ENCODE results near the gene GRB2. TPM values are rescaled to one million over a fixed set of nuclear protein-coding genes. Genes with fewer than 3 reads are reported as not detected.
"Not testable (repeated sequence)": the region's sequence is repeated elsewhere in the genome, so short reads cannot be mapped to it uniquely, and the experiment has no call there.

Gene GRB2
- total and polyA plus RNA-seq, 4 donors, result 36.6 to 106 (median 67.5) TPM

GRCh38 chr17:75371339-75371738 is 34.1 kb downstream of the GRB2 start:
- intact Hi-C loops (cut with DNase I), result no loop called here
- Histone ChIP-seq H3K4me3 (ENCODE audit: low read length in 2 of 2) (no peak overlapping the region), H3K9me3 (ENCODE audit: control insufficient read depth, low read length) (no peaks in the 10 kb centered on the region), H3K27ac (ENCODE audit: low read depth in 1 of 2, low read length in 2 of 2) (peak overlapping the region; percentile 68 to 87), H3K27me3 (ENCODE audit: control insufficient read depth in 1 of 2, insufficient read depth in 2 of 2, low read length in 1 of 2) (no peaks in the 10 kb centered on the region), H3K4me1 (ENCODE audit: control insufficient read depth in 1 of 2, insufficient read depth in 2 of 2, low read length in 2 of 2) (peaks cover 0 to 19% of the 10 kb centered on the region in 2 donors), H3K36me3 (ENCODE audit: control insufficient read depth in 1 of 2, insufficient read depth in 2 of 2, low read length in 1 of 2) (no peaks in the 10 kb centered on the region)
- WGBS, 2 donors, result 57 to 64% methylated on average over 6 of the region's 6 CpGs
- DNase-seq (no peak), ATAC-seq (ENCODE audit: low FRiP score) (no peak)

DNA sequence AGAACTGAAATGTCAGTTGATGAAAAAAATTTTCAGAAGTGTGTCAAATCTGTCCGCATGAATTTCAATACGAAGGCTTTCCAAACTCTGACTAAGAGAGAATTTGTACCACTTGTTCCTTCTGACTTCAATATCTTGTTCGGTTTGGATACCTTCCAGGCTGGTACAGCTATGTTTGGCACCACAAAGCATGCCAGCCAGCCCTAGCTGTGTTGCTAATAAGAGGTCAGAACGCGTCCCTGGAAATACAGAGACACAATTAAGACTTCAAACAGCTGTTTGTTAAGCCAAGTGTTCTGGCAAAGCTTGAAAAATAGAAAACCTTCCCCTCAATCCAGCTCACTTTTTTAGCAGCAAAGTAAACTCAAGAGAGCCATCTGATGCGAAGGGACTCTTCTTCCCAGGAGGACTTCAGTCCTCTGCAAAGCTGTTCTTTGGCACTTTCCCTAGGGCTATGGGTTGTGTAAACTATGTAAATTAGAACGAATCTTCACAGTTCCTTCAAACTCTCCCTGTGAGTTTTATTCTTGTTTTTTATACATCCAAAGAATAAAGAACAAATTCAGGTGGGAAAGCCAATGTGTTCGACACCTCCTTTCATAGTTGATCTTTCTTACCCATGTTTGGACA is 35.1 kb downstream of the GRB2 start:
- H3K27ac ChIP-seq (ENCODE audit: low read depth in 1 of 2, low read length in 2 of 2), result peak overlapping the region; percentile 66 to 90
- H3K36me3 ChIP-seq (ENCODE audit: control insufficient read depth in 1 of 2, insufficient read depth in 2 of 2, low read length in 1 of 2), result no peaks in the 10 kb centered on the region
- no peaks in the 10 kb centered on the region for H3K9me3 ChIP-seq (ENCODE audit: control insufficient read depth, low read length)
- no peaks in the 10 kb centered on the region for H3K27me3 ChIP-seq (ENCODE audit: control insufficient read depth in 1 of 2, insufficient read depth in 2 of 2, low read length in 1 of 2)
- no peak for DNase-seq
- no peak overlapping the region for H3K4me3 ChIP-seq (ENCODE audit: low read length in 2 of 2)
- peaks cover 0 to 19% of the 10 kb centered on the region in 2 donors for H3K4me1 ChIP-seq (ENCODE audit: control insufficient read depth in 1 of 2, insufficient read depth in 2 of 2, low read length in 2 of 2)
- intact Hi-C loops (cut with DNase I), result no loop called here
- peak; percentile 71 for ATAC-seq (ENCODE audit: low FRiP score)
- 9 to 13% methylated on average over 8 of the region's 8 CpGs for WGBS, 2 donors

GRCh38 chr17:75367838-75368789 is 37.4 kb downstream of the GRB2 start:
- DNase-seq; ATAC-seq (ENCODE audit: low FRiP score); H3K4me3 ChIP-seq (ENCODE audit: low read length in 2 of 2); H3K27me3 ChIP-seq (ENCODE audit: control insufficient read depth in 1 of 2, insufficient read depth in 2 of 2, low read length in 1 of 2); H3K27ac ChIP-seq (ENCODE audit: low read depth in 1 of 2, low read length in 2 of 2); intact Hi-C loops (cut with DNase I); H3K36me3 ChIP-seq (ENCODE audit: control insufficient read depth in 1 of 2, insufficient read depth in 2 of 2, low read length in 1 of 2); H3K9me3 ChIP-seq (ENCODE audit: control insufficient read depth, low read length): not testable (repeated sequence)
- peaks cover 0 to 19% of the 10 kb centered on the region in 2 donors for H3K4me1 ChIP-seq (ENCODE audit: control insufficient read depth in 1 of 2, insufficient read depth in 2 of 2, low read length in 2 of 2)
- 80 to 81% methylated on average over 25 of the region's 25 CpGs for WGBS, 2 donors

GRCh38 chr17:75367312-75367711 is 38.2 kb downstream of the GRB2 start:
- WGBS, 2 donors, result 48 to 64% methylated on average over 1 of the region's 1 CpG
- intact Hi-C loops (cut with DNase I), result no loop called here
- H3K27ac ChIP-seq (ENCODE audit: low read depth in 1 of 2, low read length in 2 of 2), result no peak overlapping the region
- no peak overlapping the region for H3K4me3 ChIP-seq (ENCODE audit: low read length in 2 of 2)
- H3K27me3 ChIP-seq (ENCODE audit: control insufficient read depth in 1 of 2, insufficient read depth in 2 of 2, low read length in 1 of 2), result no peaks in the 10 kb centered on the region
- no peaks in the 10 kb centered on the region for H3K36me3 ChIP-seq (ENCODE audit: control insufficient read depth in 1 of 2, insufficient read depth in 2 of 2, low read length in 1 of 2)
- ATAC-seq (ENCODE audit: low FRiP score), result no peak
- no peak for DNase-seq
- peaks cover 2 to 24% of the 10 kb centered on the region in 2 donors for H3K4me1 ChIP-seq (ENCODE audit: control insufficient read depth in 1 of 2, insufficient read depth in 2 of 2, low read length in 2 of 2)
- H3K9me3 ChIP-seq (ENCODE audit: control insufficient read depth, low read length), result no peaks in the 10 kb centered on the region

- DNase-seq (no peak), ATAC-seq (ENCODE audit: low FRiP score) (no peak)
- Histone ChIP-seq H3K4me1 (ENCODE audit: control insufficient read depth in 1 of 2, insufficient read depth in 2 of 2, low read length in 2 of 2) (peaks cover 2 to 20% of the 10 kb centered on the region in 2 donors), H3K27ac (ENCODE audit: low read depth in 1 of 2, low read length in 2 of 2) (no peak overlapping the region), H3K27me3 (ENCODE audit: control insufficient read depth in 1 of 2, insufficient read depth in 2 of 2, low read length in 1 of 2) (no peaks in the 10 kb centered on the region), H3K36me3 (ENCODE audit: control insufficient read depth in 1 of 2, insufficient read depth in 2 of 2, low read length in 1 of 2) (no peaks in the 10 kb centered on the region), H3K4me3 (ENCODE audit: low read length in 2 of 2) (no peak overlapping the region), H3K9me3 (ENCODE audit: control insufficient read depth, low read length) (no peaks in the 10 kb centered on the region)
- 50 to 75% methylated on average over 4 to 6 of the region's 6 CpGs for whole genome bisulfite sequencing, 2 donors
- intact Hi-C loops (cut with DNase I), result no loop called here
These were observed 39.0 kb downstream of the GRB2 start for GRCh38 chr17:75366432-75366831.

- Histone ChIP-seq H3K27ac (ENCODE audit: low read depth in 1 of 2, low read length in 2 of 2) (no peak overlapping the region), H3K4me1 (ENCODE audit: control insufficient read depth in 1 of 2, insufficient read depth in 2 of 2, low read length in 2 of 2) (peaks cover 2 to 20% of the 10 kb centered on the region in 2 donors)
- 42 to 48% methylated on average over 6 of the region's 6 CpGs for WGBS, 2 donors
These were observed 39.6 kb downstream of the GRB2 start for GRCh38 chr17:75365931-75366275.

DNA sequence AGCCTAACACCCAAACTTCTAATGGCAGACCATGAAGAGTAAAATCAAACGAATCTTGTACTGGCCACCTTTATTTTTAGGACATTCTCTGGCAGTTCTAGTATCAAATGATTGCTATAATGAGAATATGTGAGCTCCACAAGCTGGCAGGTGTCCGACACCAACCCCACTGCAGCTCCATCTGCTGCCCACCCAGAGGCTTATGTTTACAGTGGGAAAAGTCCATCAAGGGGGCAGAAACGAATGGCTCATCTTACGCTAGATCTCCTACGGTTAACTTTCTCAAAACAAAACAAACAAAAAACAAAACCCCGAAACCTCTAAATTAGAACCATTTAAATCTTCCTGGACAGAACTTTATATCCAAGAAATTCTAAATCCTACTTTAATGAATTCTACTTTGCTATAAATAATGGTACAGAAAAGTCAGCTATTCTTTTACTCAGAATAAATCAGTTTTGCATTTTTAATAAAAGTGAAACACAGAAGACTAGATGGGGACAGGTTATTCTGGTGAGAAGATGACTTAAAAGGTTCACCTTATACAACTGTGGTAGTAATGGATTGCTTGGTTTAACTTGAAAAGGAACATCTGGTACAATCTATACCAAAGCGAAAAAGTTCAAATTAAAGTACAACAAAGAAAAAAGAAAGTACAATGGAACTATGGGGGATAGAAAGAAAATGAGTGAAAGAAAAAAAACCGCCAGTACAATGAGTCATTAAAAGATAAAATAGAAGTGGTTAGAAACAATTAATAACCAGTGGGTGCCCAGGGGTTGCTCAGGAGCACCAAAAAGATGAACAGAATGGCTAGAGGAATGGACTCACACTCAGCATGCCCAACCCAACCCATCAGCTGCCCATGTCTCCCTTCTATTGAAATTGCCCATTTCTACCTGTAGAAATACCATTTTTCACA is 40.2 kb downstream of the GRB2 start:
- 56 to 59% methylated on average over 8 of the region's 8 CpGs for WGBS, 2 donors
- peaks cover 4 to 17% of the 10 kb centered on the region in 2 donors for H3K4me1 ChIP-seq (ENCODE audit: control insufficient read depth in 1 of 2, insufficient read depth in 2 of 2, low read length in 2 of 2)
- DNase-seq (no peak), ATAC-seq (ENCODE audit: low FRiP score) (no peak)
- H3K27ac ChIP-seq (ENCODE audit: low read depth in 1 of 2, low read length in 2 of 2), result no peak overlapping the region
- H3K4me3 ChIP-seq (ENCODE audit: low read length in 2 of 2), result no peak overlapping the region
- H3K27me3 ChIP-seq (ENCODE audit: control insufficient read depth in 1 of 2, insufficient read depth in 2 of 2, low read length in 1 of 2), result no peaks in the 10 kb centered on the region
- no peaks in the 10 kb centered on the region for H3K9me3 ChIP-seq (ENCODE audit: control insufficient read depth, low read length)
- no peaks in the 10 kb centered on the region for H3K36me3 ChIP-seq (ENCODE audit: control insufficient read depth in 1 of 2, insufficient read depth in 2 of 2, low read length in 1 of 2)
- intact Hi-C loops (cut with DNase I), result no loop called here

More at GRCh38 chr17:75365931-75366275, 39.6 kb downstream of the GRB2 start:
- no peak for ATAC-seq (ENCODE audit: low FRiP score)
- Histone ChIP-seq H3K36me3 (ENCODE audit: control insufficient read depth in 1 of 2, insufficient read depth in 2 of 2, low read length in 1 of 2) (no peaks in the 10 kb centered on the region), H3K4me3 (ENCODE audit: low read length in 2 of 2) (no peak overlapping the region), H3K9me3 (ENCODE audit: control insufficient read depth, low read length) (no peaks in the 10 kb centered on the region), H3K27me3 (ENCODE audit: control insufficient read depth in 1 of 2, insufficient read depth in 2 of 2, low read length in 1 of 2) (no peaks in the 10 kb centered on the region)
- DNase-seq, result no peak
- intact Hi-C loops (cut with DNase I), result no loop called here

GRCh38 chr17:75364078-75364477 is 41.4 kb downstream of the GRB2 start:
- no peak for ATAC-seq (ENCODE audit: low FRiP score)
- WGBS, 2 donors, result 94 to 97% methylated on average over 2 of the region's 2 CpGs
- H3K4me1 ChIP-seq (ENCODE audit: control insufficient read depth in 1 of 2, insufficient read depth in 2 of 2, low read length in 2 of 2), result peaks cover 4 to 10% of the 10 kb centered on the region in 2 donors

More at GRCh38 chr17:75364078-75364477, 41.4 kb downstream of the GRB2 start:
- Histone ChIP-seq H3K9me3 (ENCODE audit: control insufficient read depth, low read length) (no peaks in the 10 kb centered on the region), H3K27ac (ENCODE audit: low read depth in 1 of 2, low read length in 2 of 2) (no peak overlapping the region), H3K36me3 (ENCODE audit: control insufficient read depth in 1 of 2, insufficient read depth in 2 of 2, low read length in 1 of 2) (no peaks in the 10 kb centered on the region), H3K4me3 (ENCODE audit: low read length in 2 of 2) (no peak overlapping the region), H3K27me3 (ENCODE audit: control insufficient read depth in 1 of 2, insufficient read depth in 2 of 2, low read length in 1 of 2) (no peaks in the 10 kb centered on the region)
- no peak for DNase-seq
- intact Hi-C loops (cut with DNase I), result loop anchor here in 1 of 2 donors (5.0 kb wide), 1 partner anchor 38 kb away; no protein-coding TSS in a partner anchor
